Measurements from ENCODE around the gene KANK2.

DNA sequence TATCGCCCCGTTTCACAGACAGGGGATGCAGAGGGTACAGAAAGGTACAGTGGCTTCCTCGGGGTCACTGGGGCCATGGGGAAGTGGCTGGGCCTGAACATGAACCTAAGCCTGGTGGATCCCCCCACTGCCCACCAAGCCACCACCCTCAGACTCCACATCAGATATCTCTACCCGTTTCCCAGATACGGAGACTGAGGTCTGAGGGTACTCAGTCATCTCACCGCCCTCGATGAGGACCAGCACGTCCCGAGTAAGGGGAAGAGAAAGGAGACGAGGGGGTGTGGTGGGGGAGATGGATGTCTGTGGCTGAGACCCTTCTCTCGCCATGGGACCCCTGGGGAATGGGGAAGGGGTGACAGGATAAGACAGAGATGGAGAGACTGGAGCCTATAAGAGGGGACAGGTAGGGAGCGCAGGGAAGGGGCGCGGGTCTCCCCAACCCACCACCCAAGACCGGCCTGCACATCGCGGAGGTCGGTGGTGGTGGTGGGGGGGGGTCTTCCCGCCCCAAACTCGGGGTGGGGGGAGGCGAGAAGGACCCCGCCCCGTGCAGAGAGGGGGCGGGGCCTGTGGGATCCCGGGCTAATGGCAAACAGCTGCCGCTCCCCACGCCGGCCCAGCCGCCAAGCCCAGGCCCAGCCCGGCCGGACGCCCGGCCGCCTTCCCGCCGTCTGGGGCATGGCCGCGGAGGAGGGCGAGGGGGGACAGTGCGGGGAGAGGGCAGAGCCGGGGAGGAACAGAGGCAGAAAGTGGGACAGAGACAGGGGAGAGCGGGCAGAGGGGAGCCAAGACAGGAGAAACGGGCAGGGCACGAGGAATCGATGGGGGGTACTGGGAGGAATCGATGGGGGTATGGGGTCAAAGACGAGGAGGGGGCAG, 698 bp downstream of the KANK2 start:
- TF ChIP-seq, protein P1, sequence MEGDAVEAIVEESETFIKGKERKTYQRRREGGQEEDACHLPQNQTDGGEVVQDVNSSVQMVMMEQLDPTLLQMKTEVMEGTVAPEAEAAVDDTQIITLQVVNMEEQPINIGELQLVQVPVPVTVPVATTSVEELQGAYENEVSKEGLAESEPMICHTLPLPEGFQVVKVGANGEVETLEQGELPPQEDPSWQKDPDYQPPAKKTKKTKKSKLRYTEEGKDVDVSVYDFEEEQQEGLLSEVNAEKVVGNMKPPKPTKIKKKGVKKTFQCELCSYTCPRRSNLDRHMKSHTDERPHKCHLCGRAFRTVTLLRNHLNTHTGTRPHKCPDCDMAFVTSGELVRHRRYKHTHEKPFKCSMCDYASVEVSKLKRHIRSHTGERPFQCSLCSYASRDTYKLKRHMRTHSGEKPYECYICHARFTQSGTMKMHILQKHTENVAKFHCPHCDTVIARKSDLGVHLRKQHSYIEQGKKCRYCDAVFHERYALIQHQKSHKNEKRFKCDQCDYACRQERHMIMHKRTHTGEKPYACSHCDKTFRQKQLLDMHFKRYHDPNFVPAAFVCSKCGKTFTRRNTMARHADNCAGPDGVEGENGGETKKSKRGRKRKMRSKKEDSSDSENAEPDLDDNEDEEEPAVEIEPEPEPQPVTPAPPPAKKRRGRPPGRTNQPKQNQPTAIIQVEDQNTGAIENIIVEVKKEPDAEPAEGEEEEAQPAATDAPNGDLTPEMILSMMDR (IDR thresholded peaks at IDR 0.05): no peak
- TF ChIP-seq POLR2A (IDR thresholded peaks at IDR 0.05): no peak

Data from right lobe of liver (tissue), 4 donors.